AG09309 (cell line): ENCODE data around the gene BPIFA2.

Experiments
- DNase-seq: peaks from one replicate; pipeline ENCODE4 v3.0.0-alpha.2; 2010; ENCODE audit warnings: low read depth
- H3K4me3 ChIP-seq: 2 replicates; pipeline ENCODE4 v1.5.1; 2011; ENCODE audit warnings: mild to moderate bottlenecking, low read depth, low read length, moderate library complexity; ENCODE audit not compliant: control insufficient read depth
- CTCF ChIP-seq: IDR thresholded peaks from 2 replicates; pipeline ENCODE4 v1.5.1; 2011; ENCODE audit warnings: mild to moderate bottlenecking, low read depth, low read length, inconsistent platforms; ENCODE audit not compliant: insufficient read depth, control insufficient read depth; ENCODE audit errors: missing control alignments

BPIFA2 gene

GRCh38 chr20:33209789-33210188, 41.8 kb downstream of the BPIFA2 start:
- no peak overlapping the region for H3K4me3 ChIP-seq
- TF ChIP-seq CTCF: no peak
- DNase-seq: peak; percentile 2

GRCh38 chr20:33210371-33210770, 42.4 kb downstream of the BPIFA2 start:
- DNase-seq: no peak
- no peak for TF ChIP-seq CTCF
- H3K4me3 ChIP-seq: no peak overlapping the region

- DNase-seq: no peak
- peak; percentile 42 for TF ChIP-seq CTCF
- no peak overlapping the region for H3K4me3 ChIP-seq
Observed at GRCh38 chr20:33211817-33212424, 44.0 kb downstream of the BPIFA2 start.

- no peak within 1 kb of the TSS for H3K4me3 ChIP-seq
- TF ChIP-seq CTCF: no peak
- no peak for DNase-seq
Observed at GRCh38 chr20:33217052-33217451, 49.1 kb downstream of the BPIFA2 start, which contains the start of gene BPIFA3. Gene BPIFA3 (plus strand): TSS chr20:33217352. CDS start chr20:33217537, 185 bp downstream.

GRCh38 chr20:33224399-33224798, 56.4 kb downstream of the BPIFA2 start:
- H3K4me3 ChIP-seq: no peak overlapping the region
- TF ChIP-seq CTCF: no peak
- no peak for DNase-seq

- DNase-seq: no peak
- no peak overlapping the region for H3K4me3 ChIP-seq
- no peak for TF ChIP-seq CTCF
Observed at GRCh38 chr20:33229843-33230242, 61.9 kb downstream of the BPIFA2 start.
